Stimulated activated CD8-positive, alpha-beta memory T cell treated with anti-CD3 and anti-CD28 coated beads, Interleukin-7, amount 100 ng/mL, for 48 hours (primary cell): ENCODE measurements around the gene EFTUD2.
"Not testable (repeated sequence)": the region's sequence is repeated elsewhere in the genome, so short reads cannot be mapped to it uniquely, and the experiment has no call there.

Experiments used
- DNase-seq, 2 donors: peaks; one replicate each; pipeline ENCODE4 v3.0.0-alpha.2; 2020; ENCODE audit warnings: low read depth in 1 of 2; ENCODE audit errors: extremely low read depth in 1 of 2

The EFTUD2 gene

DNA sequence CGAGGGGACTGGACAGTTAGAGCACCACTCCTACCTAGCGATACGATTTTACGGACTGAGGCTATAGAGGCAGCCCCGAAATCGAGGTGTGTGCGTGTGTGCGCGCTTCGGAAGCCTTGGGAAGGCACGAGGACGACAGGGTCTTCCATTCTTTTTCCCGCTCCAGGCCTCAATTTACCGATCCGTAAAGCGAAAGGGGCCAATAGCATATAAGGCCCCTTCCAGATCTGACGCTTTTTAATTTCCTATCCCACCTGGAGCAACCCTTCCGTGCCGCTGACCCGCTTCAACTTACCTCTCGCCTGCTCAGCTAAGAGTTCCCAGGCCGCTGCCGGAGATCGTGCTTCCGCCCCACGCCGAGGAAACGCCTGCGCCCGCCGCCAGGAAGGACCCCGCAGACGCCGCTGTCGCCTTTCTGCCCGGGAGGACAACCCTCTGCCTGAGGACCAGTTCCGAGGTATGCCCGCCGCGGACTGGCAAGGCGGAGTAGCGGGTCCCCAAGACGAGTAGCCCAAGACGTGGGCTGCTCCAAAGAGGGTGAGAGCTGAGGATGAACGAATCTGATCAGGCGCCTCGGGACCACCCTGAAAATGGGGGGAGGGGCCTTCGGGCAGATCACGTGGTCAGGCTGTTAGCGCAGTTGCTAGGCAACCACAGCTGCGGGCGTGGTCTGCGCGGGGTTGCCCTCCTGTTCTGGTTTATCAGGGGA, at the start of gene EFTUD2:
TSS of gene EFTUD2 (minus strand) at position 372 of the 709 bp plus-strand sequence. CDS start 4,924 bp downstream, outside the sequence.
- DNase-seq, result peak; percentile 79 to 83

DNA sequence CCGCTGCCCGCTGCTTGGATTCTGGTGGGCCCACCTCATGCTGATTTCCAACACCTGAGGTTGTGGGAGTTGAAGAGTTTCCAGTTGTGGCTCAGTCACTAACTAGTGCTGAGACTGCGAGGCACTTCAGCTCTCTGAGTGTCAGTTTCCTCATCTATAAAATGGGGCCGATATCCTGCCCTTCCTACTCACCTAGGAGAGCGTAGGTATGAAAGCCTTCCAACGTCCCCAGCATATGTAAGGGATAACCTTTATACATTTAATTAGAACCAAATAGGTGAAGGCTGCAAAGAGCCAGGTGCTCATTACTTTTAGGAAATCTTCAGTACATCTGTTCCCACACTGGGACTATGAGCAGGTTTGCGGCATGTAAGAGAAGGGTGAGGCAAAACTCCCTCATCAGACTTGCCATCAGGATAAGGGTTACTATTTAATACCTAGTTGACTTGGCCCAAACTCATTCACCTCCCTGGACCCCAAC, 49.1 kb upstream of the EFTUD2 start:
- no peak for DNase-seq

DNA sequence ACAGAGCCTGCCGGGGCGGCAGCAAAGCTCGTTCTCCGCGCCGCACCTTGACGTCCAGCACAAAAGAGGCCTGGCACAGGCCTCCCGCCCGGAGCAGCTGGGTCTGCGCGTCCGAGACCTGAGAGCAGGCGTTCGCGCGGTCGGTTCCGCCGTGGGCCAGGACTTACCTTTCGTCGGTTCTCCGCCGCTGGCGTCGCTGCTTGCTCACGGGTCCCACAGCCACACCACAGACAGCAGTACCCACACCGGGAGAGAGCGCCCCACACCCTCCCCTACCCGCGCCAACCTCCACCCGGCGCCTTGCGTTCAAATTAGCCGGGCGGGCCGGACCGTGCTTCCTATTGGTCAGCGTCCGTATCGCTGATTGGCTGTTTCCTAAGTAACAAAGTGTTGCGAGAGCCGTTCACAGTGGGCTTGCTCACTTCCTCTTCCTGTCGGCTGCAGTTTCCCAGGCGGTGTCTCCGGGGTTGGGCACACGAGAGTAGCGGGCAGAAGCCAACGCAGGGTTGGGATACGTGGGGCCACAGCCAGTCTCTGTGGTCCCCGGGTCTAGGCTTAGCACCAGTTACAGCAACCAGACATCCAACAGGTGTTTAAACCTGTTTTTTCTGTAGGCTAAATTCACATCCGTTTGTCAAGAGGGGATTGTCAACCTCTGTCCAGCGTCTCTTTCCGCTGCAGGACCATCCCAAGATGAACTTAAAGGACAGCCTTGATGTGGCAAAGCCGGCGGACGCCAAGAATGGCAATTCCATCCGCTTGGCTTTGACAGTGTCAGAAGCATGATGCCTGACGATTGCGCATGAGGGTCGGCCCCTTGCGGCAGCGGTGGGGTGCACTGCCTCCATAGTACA, 48.4 kb upstream of the EFTUD2 start, which contains the start of gene KIF18B:
TSS of gene KIF18B (minus strand) at position 313 of the 854 bp plus-strand sequence. CDS start 11,429 bp downstream, outside the sequence.
- peak; percentile 79 to 93 for DNase-seq

DNA sequence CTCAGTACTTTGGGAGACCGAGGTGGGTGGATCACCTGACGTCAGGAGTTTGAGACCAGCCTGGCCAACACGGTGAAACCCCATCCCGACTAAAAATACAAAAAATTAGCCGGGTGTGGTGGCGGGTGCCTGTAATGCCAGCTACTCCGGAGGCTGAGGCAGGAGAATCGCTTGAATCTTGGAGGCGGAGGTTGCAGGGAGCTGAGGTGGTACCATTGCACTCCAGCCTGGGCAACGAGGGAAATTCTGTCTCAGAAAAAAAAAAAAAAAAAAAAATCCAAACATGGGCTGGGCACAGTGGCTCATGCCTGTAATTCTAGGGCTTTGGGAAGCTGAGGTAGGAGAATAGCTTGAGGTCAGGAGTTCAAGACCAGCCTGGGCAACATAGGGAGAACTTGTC, 46.4 kb upstream of the EFTUD2 start:
- DNase-seq, result not testable (repeated sequence)

DNA sequence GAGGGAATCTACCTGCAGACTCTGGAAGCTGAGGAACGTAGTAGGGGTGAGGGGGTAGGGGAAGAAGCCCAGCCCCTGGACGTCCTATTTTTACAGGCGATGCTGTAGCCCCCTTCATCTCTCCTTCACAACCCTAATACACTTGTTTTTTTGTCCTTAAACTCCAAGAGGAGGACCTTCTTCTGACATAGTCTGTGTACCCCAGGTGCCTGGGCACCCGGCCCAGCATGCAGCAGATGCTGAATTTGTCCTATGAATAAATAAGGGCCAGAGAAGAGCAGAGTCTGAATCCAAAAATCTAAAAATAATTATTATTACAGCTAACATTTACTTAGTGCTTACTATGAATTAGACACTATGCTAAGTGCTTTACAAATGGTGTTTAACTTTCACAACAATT, 43.2 kb upstream of the EFTUD2 start:
- no peak for DNase-seq

DNA sequence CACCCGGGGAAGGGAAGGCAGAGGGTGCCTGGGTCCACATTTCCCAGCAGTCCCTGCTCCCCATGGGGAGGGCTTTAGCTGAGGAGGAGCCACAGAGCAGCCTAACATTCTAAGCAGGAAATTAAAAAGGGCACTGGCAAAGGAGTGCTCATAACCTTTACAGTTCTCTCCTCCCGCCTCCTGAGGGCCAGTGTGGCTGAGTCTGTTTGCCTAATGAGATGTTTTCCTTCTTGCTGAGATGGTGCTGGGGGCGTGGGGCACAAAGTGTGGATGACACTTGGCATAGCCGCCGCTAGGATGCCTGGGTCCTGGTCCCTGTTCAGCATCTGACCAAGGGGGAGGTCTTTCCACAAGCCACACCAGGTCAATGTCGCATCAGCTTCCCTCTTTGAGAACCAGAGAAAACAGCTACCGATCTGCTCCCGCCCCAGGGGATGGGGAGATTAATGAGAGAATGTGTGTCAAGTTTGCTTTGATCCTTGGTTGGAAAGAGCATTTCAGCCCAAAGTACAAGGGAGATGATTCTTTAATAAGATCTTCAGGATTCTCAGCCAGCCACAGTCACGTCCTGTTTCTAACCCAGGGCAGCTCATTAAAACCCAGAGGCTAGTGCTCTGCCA, 42.6 kb upstream of the EFTUD2 start:
- DNase-seq, result no peak

DNA sequence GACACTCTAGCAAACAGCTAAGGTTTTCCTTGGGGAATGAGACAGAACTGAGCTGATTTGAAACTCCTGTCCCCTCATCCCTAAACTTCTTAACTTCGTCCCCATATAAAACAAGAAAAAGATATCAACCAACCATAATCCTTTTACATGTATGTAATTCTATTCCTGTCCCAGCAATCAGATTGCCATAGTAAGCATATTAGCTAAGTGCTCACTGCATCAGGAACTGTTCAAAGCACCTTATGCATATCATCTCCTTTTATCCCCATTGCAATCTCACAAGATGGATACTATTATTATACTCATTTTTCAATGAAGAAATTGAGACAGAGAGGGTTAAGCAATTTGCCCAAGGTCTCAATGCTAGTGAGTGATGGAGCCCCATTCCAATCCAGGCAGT, 41.5 kb upstream of the EFTUD2 start:
- no peak for DNase-seq

DNA sequence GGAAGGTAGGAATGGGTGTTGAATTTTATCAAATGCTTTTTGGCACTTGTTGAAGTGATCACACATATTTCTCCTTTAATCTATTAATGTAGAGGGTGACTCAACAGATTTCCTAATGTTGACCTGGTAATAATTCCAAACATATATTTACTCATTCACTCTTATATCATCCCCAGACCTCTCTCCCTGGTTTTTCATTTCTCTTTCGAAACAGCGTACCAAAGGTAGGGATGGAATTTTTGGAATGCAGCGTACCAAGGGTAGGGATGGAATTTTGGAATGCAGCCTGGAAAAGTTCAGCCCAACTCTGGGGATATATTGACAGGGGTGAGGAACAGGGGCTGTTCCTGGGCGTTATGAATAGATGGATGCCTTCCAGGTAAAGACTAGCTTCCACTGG, 41.1 kb upstream of the EFTUD2 start:
- DNase-seq, result no peak

DNA sequence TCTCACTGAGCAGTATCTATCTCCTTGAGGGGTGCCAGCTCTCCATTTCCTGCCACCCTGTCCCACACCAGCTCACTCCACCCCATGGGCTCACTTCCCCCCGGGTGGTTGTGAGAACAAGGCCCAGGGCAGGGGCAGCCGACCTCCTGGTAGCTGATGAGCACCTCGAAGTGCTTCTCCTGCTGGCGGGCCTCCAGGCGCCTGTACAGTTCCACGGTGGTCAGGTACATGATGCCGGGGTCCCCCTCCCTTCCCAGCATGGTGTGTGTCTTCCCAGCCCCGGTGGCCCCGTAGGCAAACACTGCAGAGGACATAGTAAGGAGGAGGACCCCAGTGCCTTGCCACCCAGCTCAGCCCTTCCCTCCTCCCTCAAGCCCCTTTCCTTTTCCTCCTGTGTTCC, 35.9 kb upstream of the EFTUD2 start:
- no peak for DNase-seq

DNA sequence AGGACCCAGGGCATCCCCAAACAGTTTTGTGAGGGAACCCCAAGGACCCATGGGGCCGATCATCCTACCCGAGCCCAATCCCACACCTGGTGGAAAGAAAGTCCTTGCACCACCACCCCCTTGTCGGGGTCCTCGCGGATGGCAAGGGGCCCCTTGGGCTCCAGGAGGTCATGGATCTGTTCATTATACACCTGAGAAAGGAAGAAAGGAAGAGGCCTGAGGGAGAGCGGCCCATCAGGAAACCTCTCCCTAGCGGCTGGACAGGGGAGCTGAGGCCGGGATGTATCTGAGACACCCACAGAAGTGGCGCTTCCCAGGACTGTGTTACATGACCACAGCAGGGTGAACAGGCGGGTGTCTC, 35.5 kb upstream of the EFTUD2 start:
- no peak for DNase-seq

DNA sequence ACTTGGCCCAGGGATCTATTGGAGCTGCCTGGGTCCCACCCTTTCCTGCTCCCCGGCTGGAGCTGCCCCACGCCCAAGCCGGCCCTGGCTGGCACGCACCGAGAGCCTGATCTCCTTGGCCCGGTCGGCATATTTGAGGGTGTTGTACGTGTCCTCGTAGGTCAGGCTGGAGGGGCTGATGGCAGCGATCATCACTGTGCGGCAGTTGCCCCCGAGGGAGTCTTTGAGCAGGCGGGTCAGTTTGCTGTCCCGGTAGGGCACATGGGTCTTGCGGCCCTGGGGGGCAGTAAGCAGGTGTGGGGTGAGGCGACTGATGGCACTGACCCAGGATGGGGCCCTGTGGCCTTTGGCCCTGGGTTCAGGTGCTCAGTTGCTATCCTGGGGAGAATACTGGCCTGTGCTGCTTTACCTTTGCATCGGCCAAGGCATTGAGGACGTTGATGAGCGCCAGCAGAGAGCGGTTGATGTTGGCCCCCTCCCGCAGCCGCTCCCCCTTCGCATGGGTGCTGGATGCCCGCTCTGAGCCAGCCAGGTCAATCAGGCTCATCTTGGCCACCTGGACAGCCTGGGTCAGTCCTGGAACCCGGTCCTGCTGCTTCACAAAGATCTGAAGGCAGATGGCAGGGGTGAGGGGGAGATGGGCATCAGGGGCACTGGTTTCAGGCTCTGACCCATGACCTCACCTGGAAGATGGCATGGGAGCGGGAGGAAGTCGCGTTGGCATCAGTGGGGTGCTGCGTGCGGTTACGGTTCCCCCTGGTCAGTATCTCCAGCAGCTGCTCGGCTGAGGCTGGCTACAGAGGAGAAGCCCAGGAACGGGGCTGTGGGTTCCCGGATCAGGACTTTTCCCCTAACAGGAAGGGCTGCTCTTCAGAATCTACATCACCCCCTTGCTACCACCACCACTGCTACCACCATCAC, 34.8 kb upstream of the EFTUD2 start:
- DNase-seq, result no peak

DNA sequence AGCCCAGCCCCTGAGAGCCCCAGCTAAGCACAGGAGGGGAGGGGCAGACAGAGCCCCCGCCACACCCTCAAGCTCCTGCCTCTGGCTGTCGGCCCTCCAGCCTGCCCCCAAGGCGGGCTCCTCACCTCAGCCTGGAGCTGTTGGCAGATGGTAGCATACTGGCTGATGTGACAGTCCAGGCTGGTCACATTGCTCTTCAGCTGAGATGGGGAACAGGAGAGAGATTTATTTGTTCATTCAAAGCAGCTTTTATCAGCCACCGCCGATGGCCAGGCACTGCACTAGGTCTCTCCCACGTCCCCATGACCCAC, 33.5 kb upstream of the EFTUD2 start:
- DNase-seq, result no peak

DNA sequence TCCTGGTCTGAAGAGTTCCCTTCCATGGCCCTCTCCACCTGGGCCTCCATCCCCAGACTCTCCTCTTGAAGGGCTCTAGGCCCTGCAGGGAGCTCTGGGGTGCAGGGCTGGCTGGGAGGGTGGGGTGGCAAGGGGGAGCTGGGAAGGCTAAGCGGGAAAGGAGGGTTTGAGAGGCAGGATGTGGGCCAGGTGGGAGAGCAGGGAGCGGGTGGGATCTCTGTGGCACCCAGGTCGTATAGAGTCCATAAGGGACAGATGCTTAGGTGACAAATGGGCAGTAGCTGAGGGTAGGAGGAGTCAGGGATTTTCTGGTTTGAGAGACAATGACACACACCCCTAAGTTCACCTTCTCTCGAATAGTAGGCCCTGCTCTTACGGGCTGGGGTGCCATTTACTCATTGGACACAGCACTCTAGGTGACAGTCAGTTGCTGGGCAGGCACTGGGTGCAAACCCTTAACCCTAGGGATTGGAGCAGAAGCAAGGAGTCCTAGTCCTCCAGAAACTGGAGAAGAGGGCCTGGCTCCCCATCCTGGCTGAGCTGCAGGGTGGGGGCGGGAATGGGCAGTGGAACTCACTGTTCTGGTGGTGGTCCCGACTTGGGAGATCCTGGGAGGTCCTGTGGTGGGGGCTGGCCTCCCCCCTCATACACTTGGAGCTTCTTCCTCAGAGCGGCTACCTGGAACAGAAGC, 33.0 kb upstream of the EFTUD2 start:
- no peak for DNase-seq

DNA sequence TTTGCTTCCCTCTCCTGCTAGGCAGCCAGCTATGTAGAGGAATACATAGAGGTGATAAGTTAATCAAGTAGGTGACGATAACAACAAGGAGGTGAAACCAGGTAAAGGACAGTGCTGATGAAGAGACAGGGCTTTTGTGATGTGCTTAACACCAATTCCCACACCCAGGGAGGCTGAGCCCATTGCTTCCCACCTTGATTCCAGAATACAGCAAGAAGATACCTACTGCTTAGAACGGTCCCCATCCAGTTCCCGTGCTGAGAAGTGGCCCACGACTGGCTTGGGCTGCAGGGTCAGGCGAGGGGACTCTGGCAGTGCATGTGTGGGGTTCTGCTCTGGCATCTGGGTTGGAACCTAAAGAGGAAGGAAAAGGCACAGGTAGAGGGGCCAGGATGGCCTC, 32.1 kb upstream of the EFTUD2 start:
- no peak for DNase-seq

DNA sequence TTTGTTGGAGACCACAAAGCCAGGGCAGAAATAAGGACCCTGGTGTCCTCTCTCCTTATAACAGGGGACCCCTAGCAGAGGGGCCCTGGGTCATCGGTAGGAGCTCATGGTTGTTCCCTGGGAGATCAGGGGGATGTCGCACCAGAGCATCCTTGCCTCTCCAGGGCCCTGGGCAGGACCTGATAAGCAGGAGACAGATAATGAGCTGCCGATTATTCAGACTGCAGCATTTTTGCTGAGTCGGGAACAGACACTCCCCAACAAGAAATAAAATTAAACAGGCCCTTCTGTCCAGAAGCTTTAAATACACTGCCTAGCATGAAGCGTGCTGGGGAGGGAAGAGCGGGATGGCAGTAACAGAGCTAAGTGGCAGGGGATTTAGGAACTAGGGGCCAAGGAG, 31.4 kb upstream of the EFTUD2 start:
- no peak for DNase-seq

DNA sequence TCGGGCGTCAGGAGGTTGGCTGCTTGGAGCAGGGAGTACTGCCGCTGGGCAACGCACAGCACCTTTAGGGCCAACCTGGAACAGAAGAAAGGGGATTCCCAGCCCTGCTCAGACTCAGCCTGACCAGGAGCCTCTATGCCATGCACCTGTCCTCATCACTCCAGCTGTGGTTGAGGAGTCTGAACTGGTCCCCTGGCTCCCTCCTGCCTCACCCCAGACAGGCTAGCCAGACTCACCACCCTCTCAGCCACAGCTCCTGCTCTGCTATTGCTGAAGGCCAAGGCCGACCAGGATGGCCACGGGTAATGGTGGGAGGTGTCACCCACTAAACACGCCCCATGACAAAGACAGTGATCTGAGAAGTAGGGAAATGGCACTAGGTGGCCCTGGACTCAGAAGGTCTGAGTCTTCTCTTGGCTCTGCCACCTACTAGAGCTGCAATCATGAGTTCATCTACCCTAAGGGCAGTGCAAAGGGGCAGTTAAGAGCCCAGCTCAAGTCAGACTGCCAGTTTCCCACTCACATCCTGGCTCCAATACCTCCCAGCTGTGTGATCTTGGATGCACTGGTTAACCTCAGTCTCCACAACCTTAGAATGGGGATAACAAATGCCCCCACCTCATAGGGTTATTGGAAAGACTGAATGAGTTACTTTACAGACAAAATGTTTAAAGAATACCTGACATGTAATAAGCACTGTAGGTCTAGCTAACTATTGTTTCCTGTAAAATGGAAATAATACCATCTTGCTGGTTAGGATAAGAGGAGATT, 29.9 kb upstream of the EFTUD2 start:
- no peak for DNase-seq

DNA sequence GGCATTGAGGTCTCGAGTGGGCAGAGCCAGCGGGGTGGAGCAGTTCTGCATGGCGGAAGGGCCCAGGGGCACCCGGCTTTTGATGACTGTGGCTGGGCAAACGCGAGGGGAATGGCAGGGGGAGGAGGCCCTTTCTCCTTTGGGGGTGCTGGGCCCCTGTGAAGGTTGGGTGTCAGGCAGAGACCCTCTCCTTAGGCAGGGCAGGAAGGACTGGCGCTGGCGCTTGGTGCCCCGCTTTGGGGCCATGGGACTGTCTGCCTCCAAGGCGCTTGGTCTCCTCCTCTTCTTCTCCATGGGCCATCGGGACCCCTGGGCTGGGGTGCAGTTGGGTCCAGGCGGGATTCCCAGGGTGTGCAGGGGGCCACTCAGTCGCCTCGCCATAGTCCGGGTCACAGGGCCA, 28.9 kb upstream of the EFTUD2 start:
- no peak for DNase-seq

DNA sequence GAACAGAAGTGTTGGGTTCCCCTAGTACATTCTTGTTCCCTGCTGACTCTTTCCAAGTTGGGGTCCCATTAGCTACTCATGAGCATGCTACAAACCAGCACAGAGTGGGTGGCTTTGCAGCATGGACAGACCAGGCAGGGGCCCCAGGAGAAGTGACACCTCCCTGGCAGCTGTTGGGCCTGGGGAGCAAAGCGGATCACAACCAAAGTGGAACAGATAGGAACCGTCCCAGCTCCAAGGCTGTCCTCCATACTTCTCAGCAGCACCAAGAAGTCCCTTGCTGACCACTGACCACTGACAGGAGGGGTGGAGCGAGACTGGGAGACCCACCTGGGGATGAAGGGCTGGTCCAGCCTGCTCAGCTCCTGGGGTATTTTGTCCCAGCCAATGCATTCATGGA, 28.5 kb upstream of the EFTUD2 start:
- DNase-seq, result no peak

DNA sequence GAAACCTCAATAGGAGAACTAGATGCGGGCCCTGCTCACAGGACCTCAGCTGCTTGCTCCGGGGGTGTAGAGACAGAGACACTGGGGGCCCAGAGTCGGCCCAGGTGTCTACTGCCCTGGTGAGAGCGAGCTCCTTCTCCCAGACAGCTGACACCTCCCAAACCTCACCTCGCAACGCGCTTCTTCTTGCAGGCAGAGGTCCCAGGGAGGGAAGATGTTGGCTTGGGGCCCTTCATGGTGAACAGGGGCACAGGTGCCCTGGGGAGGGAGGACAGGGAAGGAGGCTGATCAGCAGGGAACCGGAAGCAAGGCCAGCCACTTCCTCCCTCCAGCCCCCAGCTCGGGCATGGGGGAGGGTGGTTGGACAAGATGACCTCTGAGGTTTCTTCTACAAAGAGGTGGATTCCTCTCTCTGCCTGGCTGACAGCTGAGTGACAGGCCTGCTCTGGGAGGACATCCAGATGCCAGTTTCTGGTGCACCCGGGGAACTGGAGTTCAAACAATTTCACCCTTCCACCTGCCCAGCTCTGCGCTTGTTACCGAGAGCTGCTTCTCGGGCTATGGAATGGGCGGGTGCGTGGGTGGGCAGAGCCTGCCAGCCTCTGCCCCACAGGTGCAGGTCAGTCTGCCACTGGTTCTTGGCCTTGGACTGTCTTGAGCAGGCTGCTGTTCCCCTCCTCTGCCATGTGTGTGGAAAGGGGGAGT, 27.7 kb upstream of the EFTUD2 start:
- DNase-seq, result no peak
